CD4-positive, alpha-beta T cell treated with Interleukin-10 for 1 hour (primary cell): ENCODE results near the gene FAM193B.

Source experiments
- DNase-seq: peaks from one replicate; pipeline ENCODE4 v3.0.0-alpha.2; 2020

FAM193B gene

DNA sequence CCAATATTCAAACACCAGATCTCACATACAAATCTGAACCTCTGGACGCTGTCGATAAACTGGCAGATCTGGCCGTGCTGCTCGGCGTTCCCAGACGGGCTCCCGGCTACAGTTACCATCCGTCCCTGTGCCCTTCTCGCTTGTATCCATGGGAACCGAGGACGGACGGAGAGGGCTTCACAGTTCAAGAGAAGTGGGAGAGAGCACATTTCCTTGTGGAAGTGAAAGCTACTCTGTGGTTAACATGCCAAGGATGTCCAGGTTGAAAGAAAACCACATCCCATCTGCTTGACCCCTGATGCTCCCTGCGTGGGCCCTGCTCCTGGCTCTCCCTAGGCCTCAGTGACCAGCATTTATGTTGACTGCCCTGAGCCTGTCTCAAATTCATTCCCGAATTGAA lies 74.6 kb downstream of the FAM193B start:
- no peak for DNase-seq

- no peak for DNase-seq
Observed at GRCh38 chr5:177478711-177479646, 75.4 kb downstream of the FAM193B start.

DNA sequence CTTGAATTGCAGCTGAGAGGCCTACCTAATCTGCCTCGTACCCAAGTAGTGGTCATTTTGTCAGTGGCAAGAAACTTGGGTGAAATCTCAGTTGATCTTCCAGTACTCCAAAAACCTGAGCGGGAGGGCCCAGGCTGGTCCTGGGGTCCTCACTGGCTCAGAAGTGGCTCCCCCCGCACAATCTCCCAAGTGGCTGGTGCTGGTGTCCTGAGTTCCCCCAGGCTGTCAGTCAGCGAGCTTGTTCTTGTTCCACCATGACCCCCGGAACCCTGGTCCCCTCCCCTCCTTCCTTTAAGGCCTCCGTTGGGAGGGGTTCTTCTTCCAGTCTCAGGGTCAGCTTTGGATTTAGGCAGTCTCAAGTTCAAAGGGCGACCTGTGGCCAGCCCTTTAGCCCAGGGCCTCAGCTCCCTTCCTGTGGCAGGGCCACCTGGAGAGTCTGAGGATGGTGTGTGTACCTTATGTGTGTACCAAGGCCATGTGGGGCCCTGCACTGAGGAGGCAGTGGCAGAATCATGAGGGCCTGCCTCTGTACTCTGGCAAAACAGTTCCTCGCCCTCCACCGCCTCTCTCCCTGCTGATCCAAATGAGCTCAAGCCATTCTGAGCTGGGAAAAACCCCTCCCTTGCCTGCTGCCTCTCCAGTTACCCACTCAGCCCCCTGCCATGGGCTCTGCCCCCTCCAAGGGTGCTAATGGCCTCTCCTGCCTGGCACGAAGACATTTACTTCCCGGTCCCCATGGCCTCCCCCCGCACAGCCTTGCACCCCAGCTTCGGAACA lies 76.5 kb downstream of the FAM193B start:
- no peak for DNase-seq

DNA sequence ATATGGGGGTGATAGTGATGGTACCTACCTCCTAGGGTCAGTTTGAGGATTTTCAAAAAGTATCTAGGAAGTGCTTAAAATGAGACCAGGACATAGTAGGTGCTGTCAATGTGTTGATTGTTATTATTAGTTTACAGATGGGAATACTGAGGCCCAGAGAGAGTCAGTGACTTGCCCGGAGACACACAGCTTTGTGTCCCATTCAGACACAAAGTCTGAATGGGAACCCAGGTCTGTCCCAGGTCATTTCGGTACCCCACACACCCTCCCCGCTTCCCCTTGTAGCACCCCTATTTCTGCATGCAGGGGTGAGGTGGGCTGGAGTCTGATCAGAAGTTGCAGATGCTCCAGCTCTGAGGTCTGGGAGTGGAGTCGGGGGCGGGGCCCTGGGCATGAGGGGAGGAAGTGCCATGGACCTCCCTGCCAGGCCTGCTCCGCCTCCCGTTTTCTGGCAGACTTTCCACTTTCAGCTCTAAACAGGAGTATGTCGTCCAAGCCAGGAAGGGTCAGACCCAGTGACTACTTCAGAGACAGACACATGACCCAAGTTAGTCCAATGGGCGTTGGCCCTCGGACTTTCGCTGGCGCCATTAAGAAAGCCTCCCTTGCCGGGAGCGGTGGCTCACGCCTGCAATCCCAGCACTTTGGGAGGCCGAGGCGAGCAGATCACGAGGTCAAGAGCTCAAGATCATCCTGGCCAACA lies 77.7 kb downstream of the FAM193B start:
- DNase-seq, result no peak

GRCh38 chr5:177475563-177476427 lies 78.6 kb downstream of the FAM193B start:
- DNase-seq, result no peak

DNA sequence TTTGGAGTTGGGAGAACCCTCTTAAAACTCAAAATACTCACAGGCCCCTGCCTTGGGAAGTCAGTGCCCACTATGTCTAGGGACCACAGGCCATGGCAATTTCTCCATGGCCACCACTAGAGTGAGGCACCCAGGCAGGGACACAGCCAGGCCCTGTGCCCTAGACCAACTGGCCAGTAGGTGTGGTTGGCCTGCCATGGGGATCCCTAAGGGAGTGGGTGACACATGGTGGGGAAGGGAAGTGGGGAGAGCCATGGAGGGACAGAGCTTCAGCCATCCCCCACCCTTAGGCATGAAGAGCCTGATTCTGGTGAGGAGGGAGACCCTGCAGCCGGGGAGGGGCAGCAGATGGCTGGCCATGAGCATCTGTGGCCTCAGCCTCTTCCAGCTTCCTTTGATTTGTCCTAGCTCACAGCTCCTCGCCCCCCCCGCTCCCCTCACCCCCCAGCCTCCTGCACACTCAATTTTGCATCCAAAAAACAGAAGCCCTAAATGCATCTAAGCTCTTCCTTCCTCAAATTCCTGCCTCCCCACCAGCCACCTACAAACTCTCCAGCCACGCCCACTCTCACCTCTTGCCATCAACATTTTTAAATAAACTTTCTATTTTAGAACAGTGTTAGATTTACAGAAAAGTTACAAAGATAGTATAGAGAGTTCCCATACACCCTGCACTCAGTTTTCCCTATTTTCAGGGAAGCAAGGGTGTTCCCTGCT lies 79.4 kb downstream of the FAM193B start:
- DNase-seq, result no peak

- no peak for DNase-seq
Observed at GRCh38 chr5:177474002-177474476, 80.3 kb downstream of the FAM193B start.

DNA sequence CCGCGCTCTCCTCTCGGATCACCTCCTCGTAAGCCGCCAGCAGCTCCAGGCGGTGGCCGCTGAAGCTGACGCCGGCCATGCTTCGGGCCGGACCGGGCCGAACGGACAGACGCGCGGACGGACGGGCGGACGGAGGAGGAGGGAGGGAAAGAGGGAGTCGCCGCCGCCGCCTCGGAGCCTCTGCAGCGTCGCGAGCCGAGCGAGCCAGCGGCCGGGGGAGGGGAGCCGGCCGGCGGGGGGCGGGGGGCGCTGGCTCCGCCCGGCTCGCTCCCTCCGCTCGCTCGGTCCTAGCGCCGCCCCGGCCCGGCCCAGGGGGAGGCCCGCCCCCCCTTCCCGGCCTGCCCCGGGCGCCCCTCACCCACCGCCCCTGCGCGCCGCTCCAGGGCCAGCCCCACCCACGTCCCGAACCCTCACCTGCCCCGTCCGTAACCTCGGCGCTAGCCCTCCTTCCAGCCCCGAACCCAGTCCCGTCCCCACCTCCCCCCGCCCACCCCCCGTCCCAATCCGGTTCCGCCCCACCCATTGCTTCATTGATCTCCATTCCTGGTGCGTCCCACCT lies 80.8 kb downstream of the FAM193B start, which contains the start of gene DBN1:
TSS of gene DBN1 (minus strand) at position 192 of the 559 bp plus-strand sequence. CDS start at position 79, 113 bp downstream.
- DNase-seq, result no peak

DNA sequence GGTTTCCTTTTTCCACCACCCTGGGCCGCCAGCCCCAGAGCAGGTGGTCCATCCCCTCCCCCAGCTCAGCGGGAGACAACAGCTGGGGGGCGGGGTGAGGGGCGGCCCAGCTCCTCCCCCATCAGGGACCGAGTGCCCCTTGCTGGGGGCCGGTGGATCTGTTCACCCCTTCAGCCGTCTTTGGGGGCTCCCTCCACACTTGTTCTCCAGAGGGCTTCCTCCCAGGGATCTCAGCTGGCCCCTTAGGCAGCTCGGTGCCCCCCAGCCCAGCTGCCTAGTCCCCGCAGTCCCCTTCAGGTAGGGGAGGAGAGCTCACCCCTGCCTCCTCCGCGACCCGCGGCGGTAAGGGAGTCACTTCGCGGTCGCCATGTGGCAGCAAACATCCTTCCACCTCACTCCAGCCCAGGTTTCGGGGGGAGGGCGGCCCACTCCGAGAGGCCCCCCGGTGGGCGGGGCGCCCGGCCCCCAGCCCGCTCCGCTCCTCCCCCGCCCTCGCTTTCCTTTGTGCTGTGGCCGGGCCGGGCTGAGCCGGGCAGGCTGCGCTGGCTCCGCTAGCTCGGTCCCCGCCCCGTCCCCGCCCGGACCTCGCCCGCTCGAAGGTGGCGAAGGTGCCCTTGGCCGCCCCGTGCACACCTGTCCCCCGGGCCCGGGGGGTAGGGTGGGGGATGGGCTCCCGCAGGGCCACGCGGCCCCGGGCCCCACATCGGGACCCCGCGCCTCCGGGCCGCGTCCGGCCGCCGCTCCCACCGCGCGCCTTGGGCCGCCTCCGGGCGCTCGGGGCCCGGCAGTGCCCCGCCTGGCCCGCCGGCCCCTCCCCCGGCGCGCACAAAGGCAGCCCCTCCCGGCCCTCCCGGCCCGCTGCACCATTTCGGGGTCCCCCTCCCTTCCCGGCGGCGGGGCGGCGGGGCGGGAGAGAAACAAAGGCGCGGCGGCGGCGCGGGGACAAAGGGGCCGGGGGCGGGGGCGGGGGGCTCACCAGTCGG lies 81.6 kb downstream of the FAM193B start:
- DNase-seq, result peak; percentile 67

- no peak for DNase-seq
Observed at GRCh38 chr5:177471610-177472356, 82.6 kb downstream of the FAM193B start.

DNA sequence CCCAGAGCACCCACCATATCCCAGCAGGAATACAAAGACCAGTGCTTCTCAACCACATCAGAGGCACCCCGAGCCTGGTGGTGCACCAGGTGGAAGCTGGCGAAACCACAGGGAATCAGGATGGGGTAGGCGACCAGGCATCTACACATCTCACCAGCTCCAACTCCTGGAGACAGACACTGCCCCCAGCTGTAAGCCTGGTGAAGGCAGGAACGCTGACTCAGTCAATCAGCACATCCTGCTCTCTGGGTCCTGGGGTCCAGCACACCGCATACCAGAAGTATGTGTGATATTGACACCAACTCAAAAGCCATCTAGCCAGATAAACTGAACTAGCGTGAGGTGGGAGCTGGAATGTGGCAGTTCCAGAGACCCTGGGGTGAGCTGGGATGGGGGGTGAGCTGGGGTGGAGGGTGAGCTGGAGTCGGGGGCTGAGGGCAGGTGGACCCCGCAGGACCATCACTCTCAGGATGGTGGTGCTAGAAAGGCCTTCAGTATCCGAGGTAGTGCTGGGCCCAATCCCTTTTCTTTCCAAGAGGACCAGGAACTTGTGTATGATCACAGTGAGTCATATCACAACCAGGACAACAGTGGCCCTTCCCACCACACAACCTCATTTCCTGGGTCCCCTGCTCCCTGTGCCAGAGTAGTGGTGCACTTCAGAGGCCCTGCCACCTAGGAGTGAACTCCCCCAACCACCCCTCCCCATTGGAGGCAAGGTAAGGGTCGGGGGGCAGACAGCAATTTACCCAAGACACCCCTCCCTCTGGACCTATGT lies 83.4 kb downstream of the FAM193B start:
- DNase-seq, result no peak
